ENCODE data around the gene ABCC8. TPM values are rescaled to one million over a fixed set of nuclear protein-coding genes. Genes with fewer than 3 reads are reported as not detected.

Gene ABCC8
- total RNA-seq, 1 experiment from 2014 or later = not detected

GRCh38 chr11:17395554-17395961, 81.1 kb downstream of the ABCC8 start:
- no peaks in the 10 kb centered on the region for H3K4me1 ChIP-seq (replicated peaks)
- H3K9me3 ChIP-seq (replicated peaks) = no peaks in the 10 kb centered on the region
- no peak for DNase-seq (ENCODE audit: low read depth in 1 of 2, low spot score in 2 of 2)
- H3K27me3 ChIP-seq (replicated peaks) = peaks cover 24% of the 10 kb centered on the region
- H3K36me3 ChIP-seq = no peaks in the 10 kb centered on the region
- no peak overlapping the region for H3K27ac ChIP-seq
- H3K4me3 ChIP-seq = no peak overlapping the region

GRCh38 chr11:17394743-17395390, 81.8 kb downstream of the ABCC8 start:
- Histone ChIP-seq H3K9me3 (replicated peaks) (no peaks in the 10 kb centered on the region), H3K27me3 (replicated peaks) (peaks cover 31% of the 10 kb centered on the region), H3K27ac (no peak overlapping the region), H3K4me3 (no peak overlapping the region), H3K36me3 (no peaks in the 10 kb centered on the region), H3K4me1 (replicated peaks) (no peaks in the 10 kb centered on the region)
- DNase-seq (ENCODE audit: low read depth in 1 of 2, low spot score in 2 of 2) = no peak

- Histone ChIP-seq H3K4me3 (no peak overlapping the region), H3K4me1 (replicated peaks) (peaks cover 8% of the 10 kb centered on the region; the same call in 1 of the 2 replicates), H3K36me3 (no peaks in the 10 kb centered on the region), H3K27ac (no peak overlapping the region), H3K9me3 (replicated peaks) (no peaks in the 10 kb centered on the region), H3K27me3 (replicated peaks) (peaks cover 34% of the 10 kb centered on the region)
- DNase-seq (ENCODE audit: low read depth in 1 of 2, low spot score in 2 of 2) = no peak
Observed at GRCh38 chr11:17393472-17393871, 83.2 kb downstream of the ABCC8 start.

- Histone ChIP-seq H3K27me3 (replicated peaks) (peaks cover 40% of the 10 kb centered on the region), H3K4me1 (replicated peaks) (peaks cover 8% of the 10 kb centered on the region; the same call in 1 of the 2 replicates), H3K9me3 (replicated peaks) (no peaks in the 10 kb centered on the region), H3K4me3 (no peak overlapping the region), H3K36me3 (no peaks in the 10 kb centered on the region), H3K27ac (no peak overlapping the region)
- DNase-seq (ENCODE audit: low read depth in 1 of 2, low spot score in 2 of 2) = no peak
Observed at GRCh38 chr11:17392872-17393271, 83.8 kb downstream of the ABCC8 start.

GRCh38 chr11:17391493-17392355, 84.9 kb downstream of the ABCC8 start:
- no peak overlapping the region for H3K27ac ChIP-seq
- H3K9me3 ChIP-seq (replicated peaks) = peaks cover 2% of the 10 kb centered on the region; the same call in 1 of the 2 replicates
- peaks cover 8% of the 10 kb centered on the region; the same call in 1 of the 2 replicates for H3K4me1 ChIP-seq (replicated peaks)
- H3K4me3 ChIP-seq = no peak overlapping the region
- no peaks in the 10 kb centered on the region for H3K36me3 ChIP-seq
- DNase-seq (ENCODE audit: low read depth in 1 of 2, low spot score in 2 of 2) = no peak
- peaks cover 40% of the 10 kb centered on the region for H3K27me3 ChIP-seq (replicated peaks)

GRCh38 chr11:17389957-17390649, 86.5 kb downstream of the ABCC8 start:
- H3K4me1 ChIP-seq (replicated peaks) = peaks cover 8% of the 10 kb centered on the region; the same call in 1 of the 2 replicates
- H3K27me3 ChIP-seq (replicated peaks) = peaks cover 34% of the 10 kb centered on the region
- H3K9me3 ChIP-seq (replicated peaks) = peaks cover 2% of the 10 kb centered on the region; the same call in 1 of the 2 replicates
- H3K36me3 ChIP-seq = no peaks in the 10 kb centered on the region
- no peak overlapping the region for H3K27ac ChIP-seq
- no peak for DNase-seq (ENCODE audit: low read depth in 1 of 2, low spot score in 2 of 2)
- no peak overlapping the region for H3K4me3 ChIP-seq

- Histone ChIP-seq H3K4me3 (no peak overlapping the region), H3K27ac (no peak overlapping the region), H3K27me3 (replicated peaks) (peaks cover 29% of the 10 kb centered on the region), H3K4me1 (replicated peaks) (peaks cover 8% of the 10 kb centered on the region; the same call in 1 of the 2 replicates), H3K9me3 (replicated peaks) (peaks cover 2% of the 10 kb centered on the region; the same call in 1 of the 2 replicates), H3K36me3 (no peaks in the 10 kb centered on the region)
- DNase-seq (ENCODE audit: low read depth in 1 of 2, low spot score in 2 of 2) = no peak
Observed at GRCh38 chr11:17389211-17389956, 87.3 kb downstream of the ABCC8 start.

GRCh38 chr11:17388609-17389210, 87.9 kb downstream of the ABCC8 start, which contains the start of gene KCNJ11:
TSS of gene KCNJ11 (minus strand) at chr11:17388659. CDS start at chr11:17388091, 568 bp downstream.
- Histone ChIP-seq H3K27me3 (replicated peaks) (peaks cover 29% of the 10 kb centered on the region), H3K27ac (no peak within 1 kb of the TSS), H3K4me1 (replicated peaks) (peaks cover 8% of the 10 kb centered on the region; the same call in 1 of the 2 replicates), H3K36me3 (no peaks in the 10 kb centered on the region), H3K9me3 (replicated peaks) (peaks cover 2% of the 10 kb centered on the region; the same call in 1 of the 2 replicates), H3K4me3 (no peak within 1 kb of the TSS)
- DNase-seq (ENCODE audit: low read depth in 1 of 2, low spot score in 2 of 2) = no peak

- H3K9me3 ChIP-seq (replicated peaks) = peaks cover 2% of the 10 kb centered on the region; the same call in 1 of the 2 replicates
- DNase-seq (ENCODE audit: low read depth in 1 of 2, low spot score in 2 of 2) = no peak
- H3K36me3 ChIP-seq = no peaks in the 10 kb centered on the region
- H3K27me3 ChIP-seq (replicated peaks) = peaks cover 29% of the 10 kb centered on the region
- no peak overlapping the region for H3K27ac ChIP-seq
- peaks cover 8% of the 10 kb centered on the region; the same call in 1 of the 2 replicates for H3K4me1 ChIP-seq (replicated peaks)
- H3K4me3 ChIP-seq = no peak overlapping the region
Observed at GRCh38 chr11:17387811-17388210, 88.8 kb downstream of the ABCC8 start.

- Histone ChIP-seq H3K27me3 (replicated peaks) (peaks cover 25% of the 10 kb centered on the region), H3K36me3 (no peaks in the 10 kb centered on the region), H3K27ac (no peak overlapping the region), H3K9me3 (replicated peaks) (peaks cover 2% of the 10 kb centered on the region; the same call in 1 of the 2 replicates), H3K4me1 (replicated peaks) (peaks cover 8% of the 10 kb centered on the region; the same call in 1 of the 2 replicates), H3K4me3 (no peak overlapping the region)
- DNase-seq (ENCODE audit: low read depth in 1 of 2, low spot score in 2 of 2) = no peak
Observed at GRCh38 chr11:17387254-17387653, 89.4 kb downstream of the ABCC8 start.

- Histone ChIP-seq H3K27me3 (replicated peaks) (peaks cover 23% of the 10 kb centered on the region), H3K4me1 (replicated peaks) (peaks cover 8% of the 10 kb centered on the region; the same call in 1 of the 2 replicates), H3K27ac (no peak overlapping the region), H3K4me3 (no peak overlapping the region), H3K36me3 (no peaks in the 10 kb centered on the region), H3K9me3 (replicated peaks) (peaks cover 2% of the 10 kb centered on the region; the same call in 1 of the 2 replicates)
- DNase-seq (ENCODE audit: low read depth in 1 of 2, low spot score in 2 of 2) = peak in 1 of 2 experiments; percentile 26
Observed at GRCh38 chr11:17386331-17387084, 90.1 kb downstream of the ABCC8 start.

GRCh38 chr11:17385926-17386325, 90.7 kb downstream of the ABCC8 start:
- Histone ChIP-seq H3K27me3 (replicated peaks) (peaks cover 23% of the 10 kb centered on the region), H3K4me3 (no peak overlapping the region), H3K9me3 (replicated peaks) (peaks cover 2% of the 10 kb centered on the region; the same call in 1 of the 2 replicates), H3K27ac (no peak overlapping the region), H3K4me1 (replicated peaks) (peaks cover 8% of the 10 kb centered on the region; the same call in 1 of the 2 replicates), H3K36me3 (no peaks in the 10 kb centered on the region)
- no peak for DNase-seq (ENCODE audit: low read depth in 1 of 2, low spot score in 2 of 2)

All from SJSA1 (cell line).